ENCODE measurements around the gene KLHL17. TPM values are rescaled to one million over a fixed set of nuclear protein-coding genes. Genes with fewer than 3 reads are reported as not detected.

Gene KLHL17
- total RNA-seq, 1 experiment from 2014 or later: 66.9 TPM

- TF ChIP-seq ZNF281 (CRISPR knock-in tag; IDR thresholded peaks at IDR 0.05) (no peak), NFE2L1 (CRISPR knock-in tag; IDR thresholded peaks at IDR 0.05) (no peak), ZBTB43 (CRISPR knock-in tag; IDR thresholded peaks at IDR 0.05) (no peak)
These were observed 44.0 kb upstream of the KLHL17 start (continued) for GRCh38 chr1:916173-917075.

GRCh38 chr1:917076-917459, 43.3 kb upstream of the KLHL17 start:
- TF ChIP-seq, protein P1, sequence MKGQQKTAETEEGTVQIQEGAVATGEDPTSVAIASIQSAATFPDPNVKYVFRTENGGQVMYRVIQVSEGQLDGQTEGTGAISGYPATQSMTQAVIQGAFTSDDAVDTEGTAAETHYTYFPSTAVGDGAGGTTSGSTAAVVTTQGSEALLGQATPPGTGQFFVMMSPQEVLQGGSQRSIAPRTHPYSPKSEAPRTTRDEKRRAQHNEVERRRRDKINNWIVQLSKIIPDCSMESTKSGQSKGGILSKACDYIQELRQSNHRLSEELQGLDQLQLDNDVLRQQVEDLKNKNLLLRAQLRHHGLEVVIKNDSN (CRISPR knock-in tag; IDR thresholded peaks at IDR 0.05): no peak
- no peak for TF ChIP-seq GTF2I (CRISPR knock-in tag; conservative IDR thresholded peaks at IDR 0.05)
- TF ChIP-seq NR1H2 (CRISPR knock-in tag; IDR thresholded peaks at IDR 0.05): no peak
- no peak for TF ChIP-seq CREB1 (CRISPR knock-in tag; IDR thresholded peaks at IDR 0.05)
- TF ChIP-seq, protein P2, sequence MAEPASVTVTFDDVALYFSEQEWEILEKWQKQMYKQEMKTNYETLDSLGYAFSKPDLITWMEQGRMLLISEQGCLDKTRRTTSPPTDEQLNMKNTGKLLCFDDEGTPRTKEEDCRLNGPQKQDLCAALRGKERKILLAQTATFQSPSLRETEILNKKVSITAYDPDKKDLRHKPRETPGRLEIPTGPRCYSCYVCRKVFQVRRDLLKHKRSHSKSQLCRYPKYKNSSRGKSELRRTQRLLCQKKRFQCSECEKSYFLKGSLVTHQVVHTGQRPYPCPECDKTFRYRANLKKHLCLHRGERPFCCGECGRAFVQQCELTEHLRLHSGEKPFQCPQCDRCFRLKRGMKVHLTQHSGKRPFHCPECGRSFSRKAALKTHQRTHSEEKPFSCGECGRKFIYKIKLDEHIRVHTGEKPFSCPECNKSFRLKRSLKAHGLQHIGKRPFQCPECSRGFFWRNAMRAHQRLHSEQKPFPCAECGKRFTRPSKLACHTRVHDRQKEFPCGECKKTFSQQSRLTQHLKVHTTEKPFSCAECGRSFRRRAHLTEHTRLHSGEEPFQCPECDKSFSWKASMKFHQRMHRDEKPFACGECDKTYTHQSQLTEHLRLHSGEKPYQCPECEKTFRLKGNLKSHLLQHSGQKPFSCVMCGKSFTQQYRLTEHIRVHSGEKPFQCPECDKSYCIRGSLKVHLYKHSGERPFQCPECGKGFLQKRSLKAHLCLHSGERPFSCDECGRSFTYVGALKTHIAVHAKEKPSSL (CRISPR knock-in tag; conservative IDR thresholded peaks at IDR 0.05): no peak
- TF ChIP-seq TEAD1 (CRISPR knock-in tag; IDR thresholded peaks at IDR 0.05): no peak
- no peak for TF ChIP-seq ZNF138 (CRISPR knock-in tag; conservative IDR thresholded peaks at IDR 0.05)
- no peak for TF ChIP-seq CREM (CRISPR knock-in tag; IDR thresholded peaks at IDR 0.05)
- no peak for TF ChIP-seq ZBTB21 (CRISPR knock-in tag; IDR thresholded peaks at IDR 0.05; ENCODE audit: borderline replicate concordance)
- Mint-ChIP-seq H3K27ac (no peak overlapping the region), H3K4me3 (no peak overlapping the region), H3K36me3 (no peaks in the 10 kb centered on the region), H3K27me3 (ENCODE audit: low read depth) (peaks cover 84% of the 10 kb centered on the region), H3K9me3 (no peaks in the 10 kb centered on the region), H3K4me1 (peaks cover 11% of the 10 kb centered on the region)
- DNase-seq (ENCODE audit: low spot score) (no peak), ATAC-seq (no peak)
- CTCF ChIA-PET: no interaction called here
- POLR2A ChIA-PET: no interaction called here

GRCh38 chr1:917466-918091, 42.8 kb upstream of the KLHL17 start:
- Mint-ChIP-seq H3K27ac (no peak overlapping the region), H3K27me3 (ENCODE audit: low read depth) (peaks cover 84% of the 10 kb centered on the region), H3K4me3 (no peak overlapping the region), H3K4me1 (peaks cover 11% of the 10 kb centered on the region), H3K36me3 (no peaks in the 10 kb centered on the region), H3K9me3 (no peaks in the 10 kb centered on the region)
- ATAC-seq (no peak), DNase-seq (ENCODE audit: low spot score) (no peak)
- ChIA-PET POLR2A (no interaction called here), CTCF (interaction anchor here (3.7 kb wide), 1 partner anchor 12 kb away, joined by 27 read pairs; no protein-coding TSS in a partner anchor)
- TF ChIP-seq NR1H2 (CRISPR knock-in tag; IDR thresholded peaks at IDR 0.05) (no peak), ZNF263 (CRISPR knock-in tag; IDR thresholded peaks at IDR 0.05; ENCODE audit: low read depth) (no peak), ATF1 (CRISPR knock-in tag; IDR thresholded peaks at IDR 0.05) (no peak), HMGA2 (CRISPR knock-in tag; IDR thresholded peaks at IDR 0.05) (no peak), NR2C2 (CRISPR knock-in tag; IDR thresholded peaks at IDR 0.05) (no peak), RELA (CRISPR knock-in tag; IDR thresholded peaks at IDR 0.05; ENCODE audit: borderline replicate concordance) (no peak), ZBTB21 (CRISPR knock-in tag; IDR thresholded peaks at IDR 0.05; ENCODE audit: borderline replicate concordance) (no peak), ZNF396 (CRISPR knock-in tag; IDR thresholded peaks at IDR 0.05; ENCODE audit: borderline replicate concordance) (no peak), ETV6 (CRISPR knock-in tag; IDR thresholded peaks at IDR 0.05) (no peak), GRHL2 (CRISPR knock-in tag; IDR thresholded peaks at IDR 0.05; ENCODE audit: insufficient replicate concordance, severe bottlenecking) (no peak)
- TF ChIP-seq, protein P3, sequence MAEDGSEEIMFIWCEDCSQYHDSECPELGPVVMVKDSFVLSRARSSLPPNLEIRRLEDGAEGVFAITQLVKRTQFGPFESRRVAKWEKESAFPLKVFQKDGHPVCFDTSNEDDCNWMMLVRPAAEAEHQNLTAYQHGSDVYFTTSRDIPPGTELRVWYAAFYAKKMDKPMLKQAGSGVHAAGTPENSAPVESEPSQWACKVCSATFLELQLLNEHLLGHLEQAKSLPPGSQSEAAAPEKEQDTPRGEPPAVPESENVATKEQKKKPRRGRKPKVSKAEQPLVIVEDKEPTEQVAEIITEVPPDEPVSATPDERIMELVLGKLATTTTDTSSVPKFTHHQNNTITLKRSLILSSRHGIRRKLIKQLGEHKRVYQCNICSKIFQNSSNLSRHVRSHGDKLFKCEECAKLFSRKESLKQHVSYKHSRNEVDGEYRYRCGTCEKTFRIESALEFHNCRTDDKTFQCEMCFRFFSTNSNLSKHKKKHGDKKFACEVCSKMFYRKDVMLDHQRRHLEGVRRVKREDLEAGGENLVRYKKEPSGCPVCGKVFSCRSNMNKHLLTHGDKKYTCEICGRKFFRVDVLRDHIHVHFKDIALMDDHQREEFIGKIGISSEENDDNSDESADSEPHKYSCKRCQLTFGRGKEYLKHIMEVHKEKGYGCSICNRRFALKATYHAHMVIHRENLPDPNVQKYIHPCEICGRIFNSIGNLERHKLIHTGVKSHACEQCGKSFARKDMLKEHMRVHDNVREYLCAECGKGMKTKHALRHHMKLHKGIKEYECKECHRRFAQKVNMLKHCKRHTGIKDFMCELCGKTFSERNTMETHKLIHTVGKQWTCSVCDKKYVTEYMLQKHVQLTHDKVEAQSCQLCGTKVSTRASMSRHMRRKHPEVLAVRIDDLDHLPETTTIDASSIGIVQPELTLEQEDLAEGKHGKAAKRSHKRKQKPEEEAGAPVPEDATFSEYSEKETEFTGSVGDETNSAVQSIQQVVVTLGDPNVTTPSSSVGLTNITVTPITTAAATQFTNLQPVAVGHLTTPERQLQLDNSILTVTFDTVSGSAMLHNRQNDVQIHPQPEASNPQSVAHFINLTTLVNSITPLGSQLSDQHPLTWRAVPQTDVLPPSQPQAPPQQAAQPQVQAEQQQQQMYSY (CRISPR knock-in tag; IDR thresholded peaks at IDR 0.05): no peak
